Measurements from ENCODE around the gene FGF19.
"Not testable (repeated sequence)": the region's sequence is repeated elsewhere in the genome, so short reads cannot be mapped to it uniquely, and the experiment has no call there.

The FGF19 gene

GRCh38 chr11:69695581-69695980, 8.2 kb downstream of the FGF19 start:
- no peak for DNase-seq

GRCh38 chr11:69694781-69695180, 9.0 kb downstream of the FGF19 start:
- no peak for DNase-seq

GRCh38 chr11:69692422-69692821, 11.4 kb downstream of the FGF19 start:
- DNase-seq: no peak

GRCh38 chr11:69691463-69691862, 12.4 kb downstream of the FGF19 start:
- DNase-seq: no peak

GRCh38 chr11:69689484-69690319, 14.1 kb downstream of the FGF19 start:
- DNase-seq: no peak

GRCh38 chr11:69687969-69688771, 15.7 kb downstream of the FGF19 start:
- DNase-seq: not testable (repeated sequence)

- DNase-seq: no peak
Observed at GRCh38 chr11:69686856-69687255, 17.0 kb downstream of the FGF19 start.

- no peak for DNase-seq
Observed at GRCh38 chr11:69686452-69686851, 17.4 kb downstream of the FGF19 start.

GRCh38 chr11:69685348-69685747, 18.5 kb downstream of the FGF19 start:
- DNase-seq: no peak

GRCh38 chr11:69684651-69685050, 19.2 kb downstream of the FGF19 start:
- no peak for DNase-seq

- no peak for DNase-seq
Observed at GRCh38 chr11:69683764-69684333, 20.0 kb downstream of the FGF19 start.

GRCh38 chr11:69682681-69683326, 21.0 kb downstream of the FGF19 start:
- DNase-seq: no peak

- no peak for DNase-seq
Observed at GRCh38 chr11:69682221-69682620, 21.6 kb downstream of the FGF19 start.

GRCh38 chr11:69680688-69681087, 23.1 kb downstream of the FGF19 start:
- DNase-seq: no peak

GRCh38 chr11:69677749-69678148, 26.1 kb downstream of the FGF19 start:
- no peak for DNase-seq

- peak; percentile 89 to 90 for DNase-seq
Observed at GRCh38 chr11:69674886-69675714, 28.7 kb downstream of the FGF19 start, which contains the start of gene LTO1. Gene LTO1 (minus strand): TSS chr11:69675353. CDS start chr11:69675239, 114 bp downstream.

GRCh38 chr11:69674267-69674885, 29.4 kb downstream of the FGF19 start:
- DNase-seq: no peak

GRCh38 chr11:69671734-69672465, 31.9 kb downstream of the FGF19 start:
- no peak for DNase-seq

- DNase-seq: peak; percentile 74 to 75
Observed at GRCh38 chr11:69670158-69670845, 33.5 kb downstream of the FGF19 start.

- no peak for DNase-seq
Observed at GRCh38 chr11:69669486-69669885, 34.3 kb downstream of the FGF19 start.

All from Kasumi-1 (cell line).